ENCODE results near the gene ZNF774.

DNA sequence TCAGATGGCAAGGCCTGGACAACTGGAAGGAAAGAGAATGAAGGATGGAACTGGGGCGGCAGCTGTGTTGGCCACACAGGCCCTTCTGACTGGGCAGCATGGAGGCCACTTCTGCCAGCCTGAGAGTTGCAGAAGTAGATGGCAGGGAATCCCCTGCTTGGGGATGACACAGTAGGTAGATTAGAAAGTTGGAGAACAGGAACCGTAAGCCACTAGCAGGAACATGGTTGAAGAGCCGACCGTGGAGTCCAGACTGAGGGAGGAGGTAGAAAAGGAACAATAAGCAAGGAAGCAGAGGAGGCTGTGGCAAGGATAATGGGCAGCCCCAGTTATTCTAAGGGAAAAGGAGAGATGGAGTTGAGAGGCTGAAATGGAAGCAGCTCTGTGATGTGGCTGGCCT lies 26.4 kb upstream of the ZNF774 start:
- TF ChIP-seq, protein P1, sequence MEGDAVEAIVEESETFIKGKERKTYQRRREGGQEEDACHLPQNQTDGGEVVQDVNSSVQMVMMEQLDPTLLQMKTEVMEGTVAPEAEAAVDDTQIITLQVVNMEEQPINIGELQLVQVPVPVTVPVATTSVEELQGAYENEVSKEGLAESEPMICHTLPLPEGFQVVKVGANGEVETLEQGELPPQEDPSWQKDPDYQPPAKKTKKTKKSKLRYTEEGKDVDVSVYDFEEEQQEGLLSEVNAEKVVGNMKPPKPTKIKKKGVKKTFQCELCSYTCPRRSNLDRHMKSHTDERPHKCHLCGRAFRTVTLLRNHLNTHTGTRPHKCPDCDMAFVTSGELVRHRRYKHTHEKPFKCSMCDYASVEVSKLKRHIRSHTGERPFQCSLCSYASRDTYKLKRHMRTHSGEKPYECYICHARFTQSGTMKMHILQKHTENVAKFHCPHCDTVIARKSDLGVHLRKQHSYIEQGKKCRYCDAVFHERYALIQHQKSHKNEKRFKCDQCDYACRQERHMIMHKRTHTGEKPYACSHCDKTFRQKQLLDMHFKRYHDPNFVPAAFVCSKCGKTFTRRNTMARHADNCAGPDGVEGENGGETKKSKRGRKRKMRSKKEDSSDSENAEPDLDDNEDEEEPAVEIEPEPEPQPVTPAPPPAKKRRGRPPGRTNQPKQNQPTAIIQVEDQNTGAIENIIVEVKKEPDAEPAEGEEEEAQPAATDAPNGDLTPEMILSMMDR (IDR thresholded peaks at IDR 0.05): no peak
- TF ChIP-seq POLR2A (IDR thresholded peaks at IDR 0.05): no peak

Data from uterus (tissue), 2 donors.